KBM-7 (cell line): Measurements from ENCODE around the gene FAM171A2.
"Not testable (repeated sequence)": the region's sequence is repeated elsewhere in the genome, so short reads cannot be mapped to it uniquely, and the experiment has no call there.

ENCODE experiments used
- DNase-seq: peaks from one replicate; pipeline ENCODE4 v3.0.0-alpha.2; 2015
- in situ Hi-C: fragments of 300-500 bp; cut with MboI; formaldehyde crosslinking; loops from 2 replicates; pipeline ENCODE4 v1.14.3; 2020; ENCODE audit warnings: low sequenced_read_pairs, low pct_unique_long_range_greater_than_20kb, mixed read lengths

FAM171A2 gene

DNA sequence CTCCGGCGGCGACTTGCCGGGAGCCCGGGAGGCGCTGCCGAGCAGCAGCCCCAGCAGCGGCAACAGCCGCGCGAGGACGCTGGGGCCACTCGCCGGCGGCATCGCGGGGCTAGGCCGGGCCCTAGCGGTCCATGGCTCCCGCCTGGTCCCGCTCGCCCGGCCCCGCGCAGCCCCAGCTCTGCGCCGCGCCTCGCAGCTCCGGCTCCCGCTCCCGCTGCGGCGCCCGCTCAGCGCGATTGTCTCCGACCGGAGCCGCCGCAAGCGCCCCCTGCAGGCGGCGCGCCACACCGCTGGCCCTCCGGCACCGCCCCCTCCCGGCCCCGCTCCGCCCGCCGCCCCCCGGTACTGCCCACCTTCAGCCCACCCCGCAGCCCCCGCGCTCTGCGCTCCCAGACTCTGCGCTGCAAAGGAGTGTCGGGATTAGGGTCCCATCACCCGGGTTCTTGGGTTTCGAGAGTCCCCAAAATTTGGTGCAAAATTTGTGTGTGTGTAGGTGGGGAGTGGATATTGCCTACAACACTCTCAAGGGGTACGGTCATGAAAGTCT lies at the start of gene FAM171A2:
Gene FAM171A2 (minus strand): TSS at position 241 of the 547 bp plus-strand sequence. CDS start 139 bp downstream, at position 102.
- peak; percentile 44 for DNase-seq
- in situ Hi-C loops = no loop called here

DNA sequence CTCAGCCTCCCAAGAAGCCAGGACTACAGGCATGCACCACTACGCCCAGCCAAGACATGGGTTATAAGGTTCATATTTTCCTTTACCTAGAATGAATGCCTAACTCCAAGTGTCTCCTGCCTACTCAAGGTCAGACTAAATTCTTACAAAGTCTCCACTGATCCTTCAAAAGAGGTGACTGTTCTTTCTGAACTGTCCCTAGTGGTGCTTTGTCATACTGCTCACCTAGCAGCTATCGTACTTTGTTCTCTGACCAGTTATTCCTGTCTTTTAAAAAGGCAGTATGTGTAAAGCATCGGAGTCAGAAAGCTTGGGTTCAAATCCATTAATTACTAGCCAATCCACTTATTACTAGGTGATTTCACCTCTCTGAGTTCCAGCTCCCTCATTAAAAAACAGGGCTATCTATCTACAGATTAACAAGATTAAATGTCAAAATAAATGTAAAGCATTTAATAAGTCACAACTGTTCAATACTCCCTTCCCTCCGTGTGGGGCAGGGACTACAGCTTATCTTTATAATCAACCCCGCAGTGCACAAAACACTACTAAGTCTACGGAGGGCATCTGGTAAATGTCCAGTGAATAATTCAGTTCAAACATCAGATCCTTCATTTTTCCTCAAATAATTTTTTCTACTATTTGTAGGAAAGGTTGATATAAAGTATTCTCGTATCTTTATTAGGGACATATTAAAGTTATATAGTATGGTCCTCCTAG lies 45.8 kb upstream of the FAM171A2 start:
- DNase-seq = no peak
- in situ Hi-C loops = no loop called here

DNA sequence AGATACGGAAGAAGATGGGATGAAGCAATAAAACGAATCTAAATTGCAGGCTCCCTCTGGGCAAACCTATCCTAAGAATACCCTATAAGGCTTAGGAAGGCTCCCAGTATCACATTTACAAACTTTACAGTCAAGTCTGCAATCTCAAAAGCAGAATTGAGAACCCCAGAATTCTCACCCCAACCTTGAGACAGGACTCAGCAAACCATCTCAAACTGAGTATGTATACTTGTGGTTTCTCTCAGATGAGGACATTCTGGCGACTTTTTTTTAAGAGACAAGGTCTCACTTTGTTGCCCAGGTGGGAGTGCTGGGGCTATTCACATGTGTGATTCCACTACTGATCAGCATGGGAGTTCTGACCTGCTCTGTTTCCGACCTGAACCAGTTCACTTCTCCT lies 45.1 kb upstream of the FAM171A2 start:
- in situ Hi-C loops = no loop called here

DNA sequence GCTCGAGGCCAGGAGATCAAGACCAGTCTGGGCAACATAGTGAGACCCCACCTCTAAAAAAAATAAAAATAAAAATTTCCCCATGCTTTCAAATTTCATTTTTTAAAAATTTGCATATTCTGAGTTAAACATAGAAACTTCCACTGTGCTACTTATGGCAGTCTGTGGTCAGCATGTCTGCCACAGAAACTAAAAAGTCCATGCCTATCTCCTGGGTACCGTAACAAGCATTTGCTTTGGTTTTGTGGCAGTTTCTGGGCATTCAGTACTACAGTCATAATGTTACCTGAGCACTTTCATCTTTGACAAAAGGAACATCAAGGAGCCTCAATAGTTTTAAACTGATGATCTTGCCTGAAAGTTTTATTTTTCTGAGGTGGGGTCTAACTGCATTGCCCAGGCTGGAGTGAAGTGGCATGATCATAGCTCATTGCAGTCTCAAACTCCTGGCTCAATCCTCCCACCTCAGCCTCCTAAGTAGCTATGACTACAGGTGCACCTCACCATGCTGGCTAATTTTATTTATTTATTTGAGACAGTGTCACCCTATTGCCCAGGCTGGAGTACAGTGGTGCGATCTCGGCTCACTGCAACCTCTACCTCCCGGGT lies 39.0 kb upstream of the FAM171A2 start:
- in situ Hi-C loops = no loop called here
- no peak for DNase-seq

More for the DNA sequence above, 45.1 kb upstream of the FAM171A2 start:
- no peak for DNase-seq

DNA sequence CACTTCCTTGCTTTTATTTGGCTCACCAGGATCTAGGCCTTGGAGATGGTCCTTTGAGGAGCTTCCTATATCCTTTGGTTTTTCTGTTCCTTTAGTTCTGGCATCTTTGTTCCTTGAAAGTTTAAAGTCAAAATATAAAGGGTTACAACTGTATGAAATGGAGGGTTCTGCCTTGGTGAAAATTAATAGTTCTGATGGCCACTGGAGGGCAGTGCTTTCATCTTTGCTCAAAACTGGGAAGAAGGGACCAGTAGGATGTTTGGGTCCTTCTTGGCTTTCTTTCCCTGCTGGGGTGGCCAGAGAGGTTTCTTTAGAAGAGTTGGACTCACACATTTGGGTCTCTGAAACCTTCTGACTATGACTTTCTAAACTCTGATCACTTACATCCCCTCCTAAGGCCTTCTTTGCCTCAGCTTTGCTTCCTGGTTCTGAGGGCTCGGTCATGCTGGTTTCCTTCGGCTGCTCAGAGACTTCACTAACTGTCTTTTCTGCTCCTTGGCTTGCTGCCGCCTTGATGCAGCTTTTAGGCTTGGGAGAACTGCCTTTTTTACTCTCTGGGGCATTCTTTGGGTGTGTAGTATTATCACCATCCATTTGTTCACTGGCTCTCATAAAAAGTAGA lies 36.7 kb upstream of the FAM171A2 start:
- peak; percentile 41 for DNase-seq
- in situ Hi-C loops = no loop called here

DNA sequence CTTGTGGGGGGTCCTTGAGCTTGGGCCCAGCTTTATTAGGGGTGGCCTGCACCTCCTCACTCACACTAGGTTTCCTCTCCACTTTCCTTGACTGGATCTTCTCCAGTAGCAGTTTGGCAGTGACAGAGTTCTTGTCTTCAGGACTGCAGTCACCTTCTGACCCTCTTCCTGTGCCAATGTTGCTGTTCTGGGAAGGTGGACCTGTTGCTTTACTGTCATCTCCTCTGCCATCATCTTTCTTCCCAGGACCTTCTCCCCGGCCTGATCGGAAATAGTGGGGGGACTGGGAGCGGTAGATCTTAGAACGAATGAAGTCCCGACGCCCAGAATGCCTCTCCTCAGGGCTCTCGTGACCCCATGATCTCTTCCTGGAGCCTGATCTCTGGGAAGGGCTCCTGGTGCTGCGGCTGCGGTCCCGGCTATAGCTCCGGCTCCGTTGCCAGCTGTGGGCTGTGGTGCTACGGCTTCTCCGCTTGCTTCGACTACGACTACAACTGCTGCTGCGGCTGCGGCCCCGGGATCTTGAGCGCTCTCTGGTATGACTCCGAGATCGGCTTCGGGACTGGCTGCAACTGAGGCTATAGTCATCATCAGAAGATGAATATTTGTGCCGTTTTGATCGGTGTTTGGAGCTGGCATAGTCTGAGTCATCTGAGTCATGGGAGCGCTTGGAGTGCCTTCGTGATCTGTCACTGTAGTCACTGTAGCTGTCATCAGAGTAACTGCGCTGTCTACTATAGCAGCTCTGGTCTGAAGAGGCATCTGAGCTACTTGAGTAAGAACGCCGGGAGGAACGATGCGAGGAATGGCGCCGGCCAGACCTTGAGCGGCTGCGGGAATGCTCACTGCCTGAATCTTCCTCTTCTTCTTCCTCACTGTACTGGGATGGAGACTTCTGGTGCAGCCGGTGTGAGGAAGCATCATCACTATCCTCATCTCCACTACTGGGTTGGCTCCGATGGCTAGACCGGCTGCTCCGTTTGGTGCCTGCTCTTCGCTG lies 35.3 kb upstream of the FAM171A2 start:
- DNase-seq = no peak
- in situ Hi-C loops = no loop called here

DNA sequence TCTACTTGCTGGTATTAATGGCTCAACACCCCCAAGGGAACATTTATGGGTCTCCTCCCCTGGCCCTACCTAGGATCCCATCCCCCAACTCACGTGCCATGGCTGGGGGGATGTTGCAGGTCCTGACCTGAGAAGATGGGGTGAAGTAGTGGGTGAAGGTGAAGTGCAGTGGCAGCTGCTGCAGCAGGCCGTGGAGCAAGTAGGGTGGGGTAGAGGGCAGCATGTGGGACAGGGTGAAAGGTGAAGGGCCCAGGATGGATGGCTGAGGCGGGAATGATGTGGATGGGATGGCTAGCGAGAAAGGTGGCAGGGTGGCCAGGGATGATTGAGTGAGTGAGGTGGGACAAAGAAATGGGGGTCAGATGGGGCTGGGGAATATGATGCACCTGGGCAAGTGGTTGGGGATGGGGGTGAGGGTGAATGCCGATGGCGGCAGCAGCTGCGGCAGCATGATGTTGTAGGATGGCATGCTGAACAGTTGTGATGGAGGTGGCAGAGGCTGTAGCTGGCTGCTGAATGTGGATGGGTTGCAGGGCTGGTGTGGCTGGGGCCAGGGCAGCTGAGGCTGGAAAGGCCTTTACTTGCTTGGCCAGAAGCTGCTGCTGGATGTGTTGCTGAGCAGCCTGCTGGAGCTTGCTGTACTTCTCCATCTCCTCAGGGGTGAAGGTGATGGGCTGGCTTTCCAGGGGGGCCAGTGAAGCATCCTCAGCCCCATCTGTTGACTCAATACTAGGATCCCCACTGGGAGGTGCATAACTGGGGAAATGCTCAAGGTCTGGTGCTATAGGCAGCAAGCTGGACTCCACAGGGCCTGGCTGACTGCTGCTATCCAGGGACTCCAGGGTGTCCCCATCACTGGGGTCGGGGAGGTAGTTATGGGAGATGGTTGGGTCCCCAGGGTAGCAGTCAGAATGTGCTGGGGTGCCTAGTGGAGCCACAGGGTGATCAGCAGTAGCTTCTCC lies 34.1 kb upstream of the FAM171A2 start:
- in situ Hi-C loops = no loop called here
- DNase-seq = no peak

DNA sequence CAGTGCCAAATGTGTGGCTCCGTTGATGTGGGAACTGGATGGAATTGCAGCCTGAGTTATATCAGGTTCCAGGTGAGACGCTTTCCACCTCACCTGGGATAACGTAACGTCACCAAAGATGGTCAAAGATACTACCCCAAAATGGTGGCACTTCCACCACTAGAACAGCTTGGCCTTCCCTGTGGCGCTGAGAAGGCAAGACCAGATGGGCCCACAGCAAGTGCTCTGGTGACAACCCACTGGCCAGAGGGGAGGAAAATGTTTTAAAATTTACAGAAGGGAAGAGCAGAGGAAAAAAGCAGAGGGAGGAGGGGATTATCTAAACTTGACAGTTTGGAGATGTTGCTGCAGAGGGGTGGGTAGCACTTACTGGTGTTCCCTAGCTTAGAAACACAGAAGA lies 33.3 kb upstream of the FAM171A2 start:
- in situ Hi-C loops = no loop called here
- no peak for DNase-seq

DNA sequence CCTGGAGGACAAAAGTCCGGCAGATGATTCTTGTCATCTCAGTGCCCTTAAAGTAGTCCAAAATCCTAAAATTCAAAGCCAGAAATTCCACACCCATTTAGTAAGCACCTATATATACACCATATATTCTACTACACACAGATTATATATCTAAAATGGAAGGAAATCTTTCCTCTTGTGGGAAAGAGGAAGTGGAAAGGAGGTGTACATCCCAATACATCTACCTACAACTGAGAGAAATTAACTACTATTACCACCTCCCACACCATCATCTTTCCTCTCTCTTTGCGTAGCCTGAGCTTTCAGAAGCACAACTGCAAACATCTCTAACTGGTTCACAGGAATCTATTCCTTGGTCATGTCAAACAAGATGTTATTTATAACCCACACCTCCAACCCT lies 31.2 kb upstream of the FAM171A2 start:
- in situ Hi-C loops = no loop called here
- DNase-seq = no peak

DNA sequence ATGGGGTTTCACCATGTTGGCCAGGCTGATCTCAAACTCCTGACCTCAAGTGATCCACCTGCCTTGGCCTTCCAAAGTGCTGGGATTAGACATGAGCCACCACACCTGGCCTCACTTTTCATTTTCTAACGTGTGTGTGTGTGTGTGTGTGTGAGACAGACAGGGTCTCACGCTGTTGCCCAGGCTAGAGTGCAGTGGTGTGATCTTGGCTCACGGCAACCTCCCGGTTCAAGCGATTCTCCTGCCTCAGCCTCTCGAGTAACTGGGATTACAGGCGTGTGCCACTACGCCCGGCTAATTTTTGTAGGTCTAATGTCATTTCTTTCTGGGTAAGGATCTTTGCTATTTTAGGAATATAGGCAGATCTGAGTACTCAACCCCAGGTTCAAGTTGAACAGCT lies 30.5 kb upstream of the FAM171A2 start:
- in situ Hi-C loops, DNase-seq: not testable (repeated sequence)

DNA sequence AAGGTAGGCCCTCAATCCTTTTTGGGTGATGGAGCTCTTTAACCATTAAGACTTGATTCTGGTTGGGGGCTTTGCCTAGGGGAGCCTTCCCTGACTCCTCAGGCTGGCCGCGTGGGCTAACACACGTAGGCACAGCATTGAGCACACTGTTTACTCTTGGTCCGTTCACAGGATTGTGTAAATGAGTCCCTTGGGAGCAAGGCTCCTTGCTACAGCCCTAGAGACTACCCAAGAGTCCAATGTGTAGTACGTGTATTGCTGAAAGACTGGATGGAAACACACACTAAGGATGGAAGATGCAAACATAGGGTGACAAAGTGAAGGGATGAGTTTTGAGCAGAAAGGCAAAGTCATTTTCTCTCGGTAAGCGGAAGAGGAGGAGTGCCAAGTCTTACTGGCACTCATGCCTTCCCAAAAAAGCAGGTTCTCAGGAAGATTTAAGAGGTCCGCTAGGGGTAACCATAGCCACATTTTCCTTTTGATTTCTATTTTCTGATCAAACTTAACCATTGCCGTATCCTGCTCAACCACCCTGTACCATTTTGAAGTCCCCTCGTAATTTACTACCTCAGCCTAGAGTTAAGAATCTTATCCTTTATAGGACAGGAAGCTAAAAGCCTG lies 26.7 kb upstream of the FAM171A2 start:
- in situ Hi-C loops = no loop called here
- no peak for DNase-seq

DNA sequence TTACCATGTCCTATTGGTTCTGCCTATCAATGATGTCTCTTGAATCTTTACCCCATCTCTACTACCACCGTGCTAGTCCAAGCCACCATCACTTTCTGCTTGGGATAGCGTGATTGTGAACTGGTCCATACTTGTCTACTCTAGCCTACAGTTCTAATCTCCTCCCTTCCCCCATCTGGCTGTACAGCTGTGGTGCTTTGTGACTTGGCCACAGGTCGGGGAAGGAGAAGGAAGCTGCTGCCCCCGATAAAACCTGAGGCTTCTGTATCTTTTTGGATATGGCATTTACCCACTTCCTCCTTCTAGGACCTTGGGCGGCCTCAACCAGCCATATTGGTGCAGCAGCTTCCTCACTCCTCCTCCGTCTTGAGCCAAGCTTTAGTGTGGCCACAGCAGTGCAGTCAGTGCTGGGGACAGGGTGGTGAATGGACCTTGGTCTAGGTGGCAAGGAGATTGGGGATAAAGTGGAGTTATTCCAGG lies 26.1 kb upstream of the FAM171A2 start:
- DNase-seq = peak; percentile 95
- in situ Hi-C loops = no loop called here

DNA sequence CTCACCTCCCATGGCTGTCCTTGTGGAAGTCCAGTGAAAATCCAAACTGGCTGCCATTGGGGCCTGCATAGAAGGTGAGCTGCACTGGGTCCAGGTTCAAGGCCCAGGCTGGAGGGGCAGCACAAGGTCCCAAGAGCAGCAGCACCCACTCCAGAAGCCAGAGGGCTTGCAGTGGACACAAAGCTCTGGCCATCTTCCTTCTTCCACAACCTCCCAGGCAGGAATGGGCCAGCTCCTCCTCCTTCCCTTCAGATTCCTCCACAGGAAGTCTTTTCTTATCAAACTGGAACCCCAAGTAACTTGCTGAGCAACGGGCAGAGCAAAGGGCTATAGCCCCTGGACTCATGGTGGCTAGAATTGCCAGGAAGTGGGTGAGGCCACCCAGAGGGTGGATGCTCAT lies 25.6 kb upstream of the FAM171A2 start, which contains the start of gene ITGA2B:
Gene ITGA2B (minus strand): TSS at position 369 of the 400 bp plus-strand sequence. CDS start 176 bp downstream, at position 193.
- DNase-seq = no peak
- in situ Hi-C loops = no loop called here

DNA sequence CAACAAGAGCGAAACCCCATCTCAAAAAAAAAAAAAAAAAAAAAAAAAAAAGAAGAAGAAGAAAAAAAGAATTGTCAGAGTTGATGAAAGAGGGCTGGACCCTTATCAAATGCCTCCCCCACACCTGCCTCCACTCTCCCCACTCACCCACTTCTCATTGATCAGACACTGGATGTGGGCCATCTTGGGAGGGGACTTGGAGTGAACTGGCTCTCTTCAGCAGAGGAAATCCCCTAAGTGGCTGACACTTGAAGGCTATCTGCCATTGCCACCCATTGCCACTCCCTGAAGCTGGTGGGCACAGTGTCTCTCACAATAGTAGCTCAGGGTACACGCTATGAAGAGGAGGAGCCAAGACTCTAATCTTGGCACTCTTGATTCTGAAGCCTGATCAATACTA lies 24.2 kb upstream of the FAM171A2 start:
- DNase-seq = no peak
- in situ Hi-C loops = no loop called here

DNA sequence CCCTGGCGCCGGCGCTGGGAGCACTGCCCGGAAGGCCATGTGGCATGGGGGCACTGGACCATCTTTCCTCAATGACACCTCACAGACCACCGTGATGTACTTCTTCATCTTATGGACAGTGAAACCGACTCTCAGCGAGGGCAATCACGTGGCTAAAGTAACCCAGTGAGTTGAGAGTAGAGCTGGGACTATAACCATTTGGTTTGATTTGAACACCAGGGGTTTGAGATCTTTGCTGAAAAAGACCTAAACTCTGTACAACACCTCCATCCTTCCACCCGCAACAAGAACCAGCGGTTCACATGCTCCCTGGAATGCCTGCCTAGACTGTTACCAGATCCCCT lies 22.5 kb upstream of the FAM171A2 start:
- in situ Hi-C loops = no loop called here
- no peak for DNase-seq

DNA sequence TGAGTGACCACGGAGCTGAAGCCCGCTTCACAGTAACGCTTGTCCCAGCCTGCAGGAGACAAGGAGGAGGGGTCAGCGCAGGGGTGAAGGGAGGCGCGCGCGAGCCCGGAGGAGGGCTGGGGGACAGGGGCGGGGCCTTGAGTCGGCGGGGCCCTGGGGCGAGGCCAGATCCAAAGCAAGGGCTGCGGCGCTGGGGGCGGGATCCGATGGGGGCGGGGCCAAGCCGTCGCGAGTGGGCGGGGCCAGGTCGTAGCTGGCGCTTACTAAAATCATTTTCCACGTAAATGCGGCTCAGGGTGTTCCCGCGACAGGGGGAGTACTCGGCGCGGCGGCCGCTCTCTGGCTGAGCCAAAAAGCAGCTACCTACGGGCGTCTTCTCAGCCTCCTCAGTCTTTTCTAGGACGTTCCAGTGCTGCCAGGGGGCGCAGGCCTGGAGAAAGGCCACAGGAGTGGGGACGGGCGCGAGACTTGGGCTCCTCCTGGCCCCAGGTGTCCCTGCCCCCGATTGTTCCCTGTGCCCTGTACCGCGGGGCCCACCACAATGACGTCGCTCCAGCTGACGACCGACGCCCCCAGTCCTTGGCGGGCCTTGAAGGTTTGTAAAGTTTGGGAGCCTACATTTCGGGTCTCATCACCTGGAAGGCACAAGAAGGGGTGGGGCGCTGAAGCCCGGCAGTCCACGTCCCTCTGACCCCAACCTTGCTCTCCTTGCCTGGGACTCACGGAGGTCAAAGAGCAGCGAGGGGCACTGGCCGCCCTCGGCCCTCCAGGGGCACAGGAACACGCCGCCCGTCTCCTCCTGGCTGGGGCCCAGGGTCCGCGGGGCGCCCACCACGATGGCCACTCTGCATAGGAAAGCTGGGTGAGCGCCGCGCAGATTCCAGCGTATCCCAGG lies 21.9 kb upstream of the FAM171A2 start:
- peak; percentile 78 for DNase-seq
- in situ Hi-C loops = no loop called here
